Muscle layer of duodenum (tissue), 2 donors: Measurements from ENCODE around the gene INO80E.

ENCODE experiments used
- H3K27ac ChIP-seq: one replicate; pipeline ENCODE4 v1.7.0; 2013; ENCODE audit warnings: mild to moderate bottlenecking, low read length
- H3K27me3 ChIP-seq: one replicate; pipeline ENCODE4 v1.7.0; 2013; ENCODE audit warnings: low read depth, mild to moderate bottlenecking, control low read depth, low read length
- H3K36me3 ChIP-seq, 2 donors: one replicate each; pipeline ENCODE4 v1.7.0; 2013; ENCODE audit warnings: low read length in 2 of 2, control low read depth in 1 of 2, mild to moderate bottlenecking in 1 of 2; ENCODE audit not compliant: insufficient read depth in 2 of 2, control insufficient read depth in 1 of 2
- H3K4me1 ChIP-seq, 2 donors: one replicate each; pipeline ENCODE4 v1.7.0; 2013; ENCODE audit warnings: low read length in 2 of 2, mild to moderate bottlenecking in 2 of 2, control low read depth in 1 of 2, moderate library complexity in 1 of 2; ENCODE audit not compliant: insufficient read depth in 2 of 2, control insufficient read depth in 1 of 2
- H3K4me3 ChIP-seq, 2 donors: one replicate each; pipeline ENCODE4 v1.7.0; 2013; ENCODE audit warnings: low read length in 2 of 2, low read depth in 1 of 2, mild to moderate bottlenecking in 1 of 2
- H3K9me3 ChIP-seq, 2 donors: one replicate each; pipeline ENCODE4 v1.7.0; 2013; ENCODE audit warnings: low read length in 2 of 2, control low read depth in 1 of 2, mild to moderate bottlenecking in 1 of 2; ENCODE audit not compliant: control insufficient read depth in 1 of 2
- donor health status: healthy.

The INO80E gene

GRCh38 chr16:29995324-29995910, 624 bp upstream of the INO80E start, which contains the start of gene HIRIP3:
TSS of gene HIRIP3 (minus strand) at chr16:29995617. CDS start at chr16:29995605, 12 bp downstream.
- Histone ChIP-seq H3K4me3 (peak within 1 kb of the TSS; percentile 95 to 98), H3K27ac (peak within 1 kb of the TSS; percentile 99), H3K9me3 (no peaks in the 10 kb centered on the region), H3K36me3 (peaks cover 12 to 42% of the 10 kb centered on the region in 2 donors), H3K27me3 (no peaks in the 10 kb centered on the region), H3K4me1 (peaks cover 20 to 22% of the 10 kb centered on the region in 2 donors)

DNA sequence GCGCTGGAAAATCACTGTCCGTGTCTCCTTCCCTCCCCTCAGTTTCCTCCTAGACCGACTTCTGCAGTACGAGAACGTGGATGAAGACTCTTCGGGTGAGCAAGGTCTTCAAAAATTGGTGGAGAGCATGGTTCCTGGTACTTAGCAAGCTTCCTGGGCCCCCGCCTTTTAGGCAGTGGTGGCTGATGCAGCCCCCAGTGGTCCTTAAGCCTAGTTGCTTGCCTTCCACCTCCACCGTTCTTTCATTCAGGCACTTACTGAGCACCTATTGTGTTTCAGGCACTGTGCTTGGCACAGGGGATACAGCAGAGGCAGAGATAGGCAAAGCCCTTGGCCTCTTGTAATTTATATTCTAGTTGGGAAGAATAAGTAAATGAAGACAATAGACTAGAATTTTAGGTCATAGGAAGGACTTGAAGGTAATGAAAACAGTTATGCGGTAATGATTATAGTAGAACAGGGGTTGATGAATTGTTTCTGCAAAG, 767 bp downstream of the INO80E start:
- H3K36me3 ChIP-seq = peaks cover 12 to 40% of the 10 kb centered on the region in 2 donors

DNA sequence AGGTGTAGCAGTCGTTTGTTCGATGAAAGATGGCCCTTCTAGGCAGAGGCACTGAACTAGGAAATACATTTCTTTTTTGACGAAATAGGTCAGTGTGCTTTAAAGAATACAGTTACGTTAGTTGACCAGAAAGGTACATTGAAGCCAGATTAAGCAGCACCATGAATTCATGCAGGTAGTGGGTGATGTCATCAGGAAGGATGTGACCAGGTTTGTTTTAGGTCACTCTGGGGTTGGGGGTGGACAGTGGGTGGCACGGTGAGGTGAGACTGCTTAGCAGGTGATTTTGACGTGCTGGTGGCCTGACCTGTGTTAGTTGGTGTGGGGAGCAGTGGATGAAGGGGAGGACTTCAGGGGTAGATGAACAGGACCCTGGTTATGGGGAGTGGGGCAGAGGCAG, 3.6 kb downstream of the INO80E start:
- Histone ChIP-seq H3K4me1 (peaks cover 10 to 14% of the 10 kb centered on the region in 2 donors), H3K9me3 (no peaks in the 10 kb centered on the region), H3K4me3 (no peak overlapping the region), H3K27me3 (no peaks in the 10 kb centered on the region), H3K36me3 (peaks cover 0 to 30% of the 10 kb centered on the region in 2 donors), H3K27ac (no peak overlapping the region)

More for the DNA sequence above, 767 bp downstream of the INO80E start:
- Histone ChIP-seq H3K4me1 (peaks cover 20 to 22% of the 10 kb centered on the region in 2 donors), H3K27me3 (no peaks in the 10 kb centered on the region), H3K27ac (peak overlapping the region; percentile 46), H3K4me3 (peak overlapping the region; percentile 95 to 98), H3K9me3 (no peaks in the 10 kb centered on the region)

GRCh38 chr16:30000735-30001631, 4.9 kb downstream of the INO80E start:
- H3K36me3 ChIP-seq = peaks cover 0 to 26% of the 10 kb centered on the region in 2 donors
- H3K4me3 ChIP-seq = no peak overlapping the region
- H3K27me3 ChIP-seq = no peaks in the 10 kb centered on the region
- no peaks in the 10 kb centered on the region for H3K9me3 ChIP-seq
- no peak overlapping the region for H3K27ac ChIP-seq
- H3K4me1 ChIP-seq = peaks cover 6 to 17% of the 10 kb centered on the region in 2 donors

- no peak overlapping the region for H3K4me3 ChIP-seq
- H3K27me3 ChIP-seq = no peaks in the 10 kb centered on the region
- H3K36me3 ChIP-seq = peaks cover 0 to 26% of the 10 kb centered on the region in 2 donors
- peaks cover 0 to 8% of the 10 kb centered on the region in 2 donors for H3K4me1 ChIP-seq
- no peak overlapping the region for H3K27ac ChIP-seq
- no peaks in the 10 kb centered on the region for H3K9me3 ChIP-seq
Measured at GRCh38 chr16:30002614-30003346, 6.7 kb downstream of the INO80E start.

DNA sequence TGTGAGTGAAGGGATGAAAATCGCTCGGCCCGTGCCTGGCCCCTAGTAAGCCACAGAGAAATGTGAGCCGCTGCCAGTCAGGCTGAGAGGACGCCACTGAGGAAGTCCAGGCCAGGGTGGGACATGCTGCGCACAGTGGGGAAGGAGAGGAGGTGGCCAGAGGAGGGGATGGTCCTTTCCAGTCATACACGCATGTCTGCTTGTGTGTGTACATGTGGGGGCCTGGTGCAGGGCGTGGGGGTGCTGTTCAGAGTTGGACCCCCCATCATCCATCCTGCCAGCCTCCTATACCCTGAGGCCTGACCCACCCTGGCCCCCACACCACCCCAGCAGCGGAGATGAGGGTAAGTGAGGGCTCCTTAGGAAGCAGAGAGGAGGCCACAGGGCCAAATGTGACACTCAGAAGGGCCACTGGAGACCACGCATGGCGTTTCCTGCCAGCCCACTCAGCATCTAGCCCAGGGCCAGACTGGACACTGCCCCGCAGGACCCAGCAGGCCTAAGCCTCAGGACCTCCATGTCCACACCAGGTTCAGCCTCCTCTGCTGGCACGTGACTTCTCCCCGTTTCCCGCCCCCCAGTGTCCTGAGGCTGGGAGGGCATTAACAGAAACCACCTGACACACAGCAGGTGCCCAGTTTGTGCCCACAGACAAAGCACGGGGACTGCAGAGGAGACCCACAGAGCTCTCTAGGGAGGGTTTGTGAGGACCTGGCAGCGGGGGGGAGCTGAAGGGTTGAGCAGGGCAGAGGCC, 7.8 kb downstream of the INO80E start:
- no peaks in the 10 kb centered on the region for H3K9me3 ChIP-seq
- H3K27me3 ChIP-seq = peaks cover 3% of the 10 kb centered on the region
- H3K4me1 ChIP-seq = peaks cover 0 to 8% of the 10 kb centered on the region in 2 donors
- no peak overlapping the region for H3K27ac ChIP-seq
- H3K36me3 ChIP-seq = peaks cover 0 to 26% of the 10 kb centered on the region in 2 donors
- no peak overlapping the region for H3K4me3 ChIP-seq

DNA sequence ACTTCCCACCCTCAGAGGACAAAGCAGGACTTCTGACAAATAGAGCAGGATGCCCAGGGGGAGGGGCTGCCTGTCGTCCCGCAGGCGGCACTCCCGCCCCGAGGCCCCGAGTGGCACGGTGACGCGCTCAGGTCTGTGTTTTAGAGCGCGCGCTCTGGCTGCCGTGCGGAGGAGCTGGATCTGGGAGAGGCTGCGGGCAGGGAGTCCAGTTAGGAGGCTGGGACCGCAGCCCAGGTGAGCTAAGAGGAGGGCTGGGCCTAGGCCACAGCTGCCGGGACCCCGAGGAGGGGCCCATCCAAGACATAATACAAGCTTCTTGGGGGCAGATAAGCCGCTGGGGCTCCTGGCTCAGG, 8.4 kb downstream of the INO80E start:
- peaks cover 0 to 26% of the 10 kb centered on the region in 2 donors for H3K36me3 ChIP-seq
- peaks cover 0 to 8% of the 10 kb centered on the region in 2 donors for H3K4me1 ChIP-seq
- H3K4me3 ChIP-seq = no peak overlapping the region
- no peaks in the 10 kb centered on the region for H3K9me3 ChIP-seq
- peaks cover 3% of the 10 kb centered on the region for H3K27me3 ChIP-seq
- no peak overlapping the region for H3K27ac ChIP-seq

DNA sequence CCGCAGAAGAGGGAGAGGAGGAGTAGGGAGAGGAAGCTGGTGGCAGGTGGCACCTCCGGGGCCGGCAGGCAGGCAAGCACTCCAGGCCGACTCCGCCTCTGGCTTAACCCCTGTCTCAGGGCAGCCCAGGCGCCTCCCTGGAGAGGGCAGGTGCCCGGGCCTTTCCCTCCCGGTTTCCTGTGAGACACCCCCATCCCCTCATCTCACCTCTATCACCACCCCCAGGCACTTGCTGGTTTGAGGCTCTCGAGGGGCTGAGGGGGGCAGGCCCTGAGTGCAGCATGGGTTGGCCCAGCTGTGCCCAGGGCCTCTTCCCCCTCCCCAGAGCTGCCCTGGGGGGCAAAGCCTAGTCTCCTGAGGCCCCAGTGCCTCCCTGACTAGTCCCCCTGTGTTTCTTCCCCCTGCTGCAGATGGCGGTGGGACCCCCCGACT, 8.8 kb downstream of the INO80E start:
- Histone ChIP-seq H3K4me3 (no peak overlapping the region), H3K27me3 (peaks cover 4% of the 10 kb centered on the region), H3K27ac (no peak overlapping the region), H3K4me1 (peaks cover 0 to 9% of the 10 kb centered on the region in 2 donors), H3K9me3 (no peaks in the 10 kb centered on the region), H3K36me3 (peaks cover 0 to 25% of the 10 kb centered on the region in 2 donors)

DNA sequence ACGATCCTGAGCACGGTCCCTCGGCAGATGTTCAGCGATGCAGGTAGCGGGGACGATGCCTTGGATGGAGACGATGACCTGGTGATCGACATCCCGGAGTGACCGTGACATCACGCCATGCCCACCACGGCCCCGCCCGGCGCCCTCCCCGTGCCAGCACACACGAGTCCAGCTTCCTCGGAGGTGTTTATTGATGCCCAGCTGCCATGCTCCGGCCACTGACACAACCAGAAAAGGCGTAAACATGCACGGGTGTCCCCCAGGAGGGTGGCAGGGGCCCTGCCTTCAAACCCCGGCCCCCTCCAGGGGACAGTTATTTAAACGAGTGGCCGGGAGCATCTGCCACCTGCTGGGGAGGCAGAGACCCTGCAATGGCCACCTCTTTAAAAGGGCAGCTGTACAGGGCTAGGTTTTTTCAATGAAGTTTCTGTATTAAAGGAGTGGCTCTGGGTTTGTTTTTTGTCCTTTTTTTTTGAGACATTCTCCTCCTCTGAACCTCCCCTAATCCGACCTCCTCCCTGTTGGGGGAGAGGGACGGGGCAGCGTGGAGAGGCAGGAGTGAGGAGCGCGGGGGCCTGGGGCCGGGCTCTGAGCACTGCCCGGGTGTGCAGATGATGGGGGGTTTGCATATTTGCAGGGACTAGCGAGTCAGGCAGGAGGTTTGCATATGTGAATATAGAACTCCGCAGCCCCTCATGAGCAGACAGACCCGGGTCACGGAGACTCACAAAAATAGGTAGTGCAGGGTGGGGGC, 9.5 kb downstream of the INO80E start:
- Histone ChIP-seq H3K27me3 (peaks cover 10% of the 10 kb centered on the region), H3K4me1 (peaks cover 0 to 16% of the 10 kb centered on the region in 2 donors), H3K9me3 (no peaks in the 10 kb centered on the region), H3K36me3 (peaks cover 0 to 18% of the 10 kb centered on the region in 2 donors), H3K27ac (no peak overlapping the region), H3K4me3 (no peak overlapping the region)

DNA sequence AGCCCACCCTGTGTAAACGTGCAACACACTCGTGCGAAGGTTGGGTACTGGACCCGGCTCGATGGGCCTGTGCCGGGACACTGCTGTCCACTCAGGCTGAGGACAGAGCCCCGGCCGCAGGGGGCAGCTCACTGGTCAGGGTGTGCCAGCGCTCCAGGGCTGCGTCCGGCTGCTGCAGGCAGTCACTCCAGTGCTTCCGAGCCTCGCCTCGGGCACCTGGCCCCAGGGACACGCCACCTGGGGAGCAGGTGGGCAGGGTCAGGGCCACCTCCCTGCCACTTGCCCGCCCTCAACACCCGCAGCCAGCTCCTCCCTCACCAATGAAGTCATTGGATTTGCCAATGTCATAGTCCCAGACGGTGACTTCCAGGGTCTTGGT, 10.0 kb downstream of the INO80E start:
- Histone ChIP-seq H3K27ac (no peak overlapping the region), H3K36me3 (peaks cover 0 to 13% of the 10 kb centered on the region in 2 donors), H3K27me3 (peaks cover 12% of the 10 kb centered on the region), H3K9me3 (no peaks in the 10 kb centered on the region), H3K4me3 (no peak overlapping the region), H3K4me1 (peaks cover 0 to 20% of the 10 kb centered on the region in 2 donors)
